K562 (cell line): ENCODE data around the gene FN1. TPM values are rescaled to one million over a fixed set of nuclear protein-coding genes. Genes with fewer than 3 reads are reported as not detected.

Experiments
- ATAC-seq: fragments of 200-7000 bp; cut with Tn5 transposase; 3 replicates; pipeline ENCODE4 v1.9.1; 2020; ENCODE audit warnings: moderate library complexity
- BruUV-seq: library from RNA; stranded (reverse); fragments of 400-500 nt; replicated peaks from 2 replicates; lab custom pipeline; 2021; lab: Mats Ljungman, UMichigan
- CTCF ChIA-PET: fragments of 300-600 bp; formaldehyde crosslinking; extraction: SDS; loops from one replicate; lab custom pipeline; 2021; ENCODE audit warnings: low intra/inter-chr PET ratio; lab: Yijun Ruan, JAX
- POLR2A ChIA-PET: fragments of 300-600, 350-650 bp; sonication (Branson Sonifier 250); formaldehyde crosslinking; extraction: SDS; loops from one replicate; lab custom pipeline; 2021; ENCODE audit warnings: antibody characterized with exemption, inconsistent platforms; lab: Yijun Ruan, JAX
- DNase-seq, 4 experiments: peaks; one replicate each; pipeline versions ENCODE4 v3.0.0 to v3.0.0-alpha.2; 2011 to 2018; ENCODE audit warnings: low spot score in 3 of 4, mixed read lengths in 3 of 4; ENCODE audit errors: extremely low read depth in 1 of 4
- FAIRE-seq: peaks from 2 replicates; lab custom pipeline; 2011; peaks lifted over from hg19 to GRCh38; lab: Jason Lieb, UNC
- H2AFZ ChIP-seq: 2 replicates; pipeline ENCODE4 v1.6.0; 2011; ENCODE audit warnings: low read depth, low read length, control low read depth, inconsistent platforms
- H3K27ac ChIP-seq: fragments of 200-600 bp; 3 replicates; pipeline ENCODE4 v1.8.0; 2011; ENCODE audit warnings: low read depth, mild to moderate bottlenecking, control low read depth, inconsistent platforms, low read length, moderate library complexity, mixed read lengths; ENCODE audit errors: extremely low read depth
- H3K27me3 ChIP-seq, 2 experiments: fragments of 300-600 bp in 1 of 2; 2 replicates in 1 of 2; 3 replicates in 1 of 2; pipeline versions ENCODE4 v1.6.0 to v1.8.0; 2011; ENCODE audit warnings: inconsistent platforms in 2 of 2, low read length in 2 of 2, mild to moderate bottlenecking in 1 of 2, mixed read lengths in 1 of 2, moderate library complexity in 1 of 2; ENCODE audit not compliant: control insufficient read depth in 2 of 2, insufficient read depth in 2 of 2
- H3K36me3 ChIP-seq: fragments of 300-600 bp; 3 replicates; pipeline ENCODE4 v1.8.0; 2011; ENCODE audit warnings: mild to moderate bottlenecking, low read length, inconsistent platforms; ENCODE audit not compliant: control insufficient read depth, insufficient read depth
- H3K4me1 ChIP-seq, 2 experiments: fragments of 200-600 bp in 1 of 2; replicated peaks in 1 of 2; 2 replicates in 1 of 2; 3 replicates in 1 of 2; pipeline versions ENCODE4 v1.5.1 to v1.8.0; 2011; ENCODE audit warnings: inconsistent platforms in 2 of 2, low read length in 2 of 2, mild to moderate bottlenecking in 1 of 2, mixed read lengths in 1 of 2, moderate library complexity in 1 of 2; ENCODE audit not compliant: control insufficient read depth in 2 of 2, insufficient read depth in 2 of 2
- H3K4me2 ChIP-seq: 2 replicates; pipeline ENCODE4 v1.6.1; 2011; ENCODE audit warnings: low read length, control low read depth, inconsistent platforms, mixed read lengths; ENCODE audit not compliant: insufficient read depth
- H3K4me3 ChIP-seq: fragments of 200-600 bp; sonication (generic), shearing (Covaris generic); 2 replicates; pipeline ENCODE4 v1.5.1; 2016; ENCODE audit warnings: control low read depth, inconsistent platforms
- H3K79me2 ChIP-seq: fragments of 200-600 bp; 3 replicates; pipeline ENCODE4 v1.8.0; 2011; ENCODE audit warnings: low read length, inconsistent platforms; ENCODE audit not compliant: control insufficient read depth, insufficient read depth
- H3K9ac ChIP-seq, 2 experiments: 2 replicates each; pipeline versions ENCODE4 v1.6.0 to v1.6.1; 2011; ENCODE audit warnings: low read depth in 2 of 2, low read length in 2 of 2, control low read depth in 1 of 2, inconsistent platforms in 1 of 2, mild to moderate bottlenecking in 1 of 2, mixed read lengths in 1 of 2; ENCODE audit not compliant: insufficient read depth in 1 of 2
- H3K9me1 ChIP-seq: one replicate; pipeline ENCODE4 v1.6.0; 2011; ENCODE audit warnings: inconsistent platforms, mild to moderate bottlenecking, low read length, moderate library complexity; ENCODE audit not compliant: control insufficient read depth, insufficient read depth
- H3K9me3 ChIP-seq: replicated peaks from 2 replicates; pipeline ENCODE4 v1.5.1; 2011; ENCODE audit warnings: low read depth, low read length, inconsistent platforms; ENCODE audit not compliant: control insufficient read depth, insufficient read depth
- H4K20me1 ChIP-seq: replicated peaks from 2 replicates; pipeline ENCODE4 v1.6.1; 2011; ENCODE audit warnings: low read length, inconsistent platforms, mixed read lengths; ENCODE audit not compliant: control insufficient read depth, insufficient read depth
- ARID1B ChIP-seq: fragments of 450-650 bp; IDR thresholded peaks from 2 replicates; pipeline ENCODE4 v1.6.1; 2016; ENCODE audit warnings: antibody characterized with exemption, mild to moderate bottlenecking, inconsistent platforms
- FOXA3 ChIP-seq, 2 experiments: fragments of 450-650 bp in 1 of 2; sonication (generic) in 1 of 2; formaldehyde crosslinking; IDR thresholded peaks in 1 of 2; conservative IDR thresholded peaks in 1 of 2; 2 replicates each; pipeline versions ENCODE4 v1.4.0 to v1.8.0; 2020 to 2022; ENCODE audit warnings: mild to moderate bottlenecking in 2 of 2, missing genetic modification reagents in 1 of 2
- HDAC1 ChIP-seq, 2 experiments: fragments of 450-650 bp; IDR thresholded peaks; 2 replicates each; pipeline ENCODE4 v1.6.1; 2016 to 2017; ENCODE audit warnings: inconsistent platforms in 1 of 2, mild to moderate bottlenecking in 1 of 2, moderate library complexity in 1 of 2
- HDGF ChIP-seq: fragments of 450-650 bp; IDR thresholded peaks from 2 replicates; pipeline ENCODE4 v1.6.1; 2016
- HNRNPK ChIP-seq: fragments of 200-400 bp; formaldehyde crosslinking; IDR thresholded peaks from one replicate; pipeline ENCODE4 v1.6.1; 2018; ENCODE audit warnings: mild to moderate bottlenecking, low read depth, low read length; ENCODE audit not compliant: poor library complexity, severe bottlenecking
- MTA3 ChIP-seq: fragments of 450-650 bp; formaldehyde crosslinking; IDR thresholded peaks from 2 replicates; pipeline ENCODE4 v1.6.1; 2017; ENCODE audit warnings: mild to moderate bottlenecking, borderline replicate concordance
- NELFE ChIP-seq: IDR thresholded peaks from 2 replicates; pipeline ENCODE4 v1.6.1; 2011; ENCODE audit warnings: mild to moderate bottlenecking; ENCODE audit not compliant: insufficient read depth, insufficient read length
- NR0B1 ChIP-seq: fragments of 450-650 bp; IDR thresholded peaks from one replicate; pipeline ENCODE4 v1.6.1; 2018; ENCODE audit warnings: mild to moderate bottlenecking, moderate library complexity; ENCODE audit not compliant: partially characterized antibody
- SMARCA4 ChIP-seq: fragments of 450-650 bp; IDR thresholded peaks from 2 replicates; pipeline ENCODE4 v1.6.1; 2016
- ZNF274 ChIP-seq: IDR thresholded peaks from 2 replicates; pipeline ENCODE4 v1.6.1; 2011; ENCODE audit warnings: low read depth, mild to moderate bottlenecking, low read length, moderate library complexity, borderline replicate concordance
- ZNF695 ChIP-seq: fragments of 450-650 bp; formaldehyde crosslinking; IDR thresholded peaks from 2 replicates; pipeline ENCODE4 v1.4.0; 2020; ENCODE audit warnings: mild to moderate bottlenecking, moderate library complexity
- WGBS: fragments of 100-300 bp; shearing (Covaris generic); methylation state at CpG from one replicate; pipeline ENCODE4 v1.1.6; 2016; ENCODE audit warnings: low coverage, mixed read lengths; ENCODE audit not compliant: insufficient coverage; ENCODE audit errors: missing lambda C conversion rate; 5-methylcytosine and 5-hydroxymethylcytosine counted together
- in situ Hi-C: fragments of 300-500 bp; cut with MboI; formaldehyde crosslinking; loops from 4 replicates; pipeline ENCODE4 v1.15.0; 2018; ENCODE audit warnings: inconsistent platforms, mixed read lengths
- intact Hi-C: fragments of 100-400 bp; cut with micrococcal nuclease; formaldehyde crosslinking; loops from 2 replicates; pipeline ENCODE4 v1.14.2; 2022
- polyA plus RNA-seq, 8 experiments: library from polyadenylated mRNA; depleted of rRNA in 4 of 8; stranded (reverse) in 5 of 8; unstranded in 3 of 8; fragments of >200 nt; fragmentation: Nextera tagmentation in 2 of 8; fragmentation: Illumina TruSeq in 1 of 8; extraction: Ambion mirVana in 2 of 8; extraction: Trizol in 1 of 8; gene quantifications; 2 replicates each; pipeline versions ENCODE4 v1.2.1 to v1.2.3, GENCODE V29; 2011 to 2014; ENCODE audit warnings: inconsistent platforms in 1 of 8, missing spikeins in 1 of 8
- total RNA-seq, 7 experiments: library from RNA; depleted of rRNA in 6 of 7; stranded (reverse); fragments of >200 nt in 6 of 7; fragmentation: Illumina TruSeq in 2 of 7; extraction: Trizol in 2 of 7; gene quantifications; 2 replicates each; pipeline versions ENCODE4 v1.2.1 to v1.2.3, GENCODE V29; 2011 to 2021; ENCODE audit warnings: low replicate concordance in 1 of 7
- TF ChIP-seq, protein P1 (sequence below): fragments of 150-350 bp; IDR thresholded peaks from 2 replicates; pipeline ENCODE4 v1.6.1; 2014; ENCODE audit warnings: low read depth, mild to moderate bottlenecking, low read length, borderline replicate concordance

FN1 gene
- total and polyA plus RNA-seq, 9 of the 15 experiments (the other 6 are each of a cell fraction or from before 2014, with no cell fraction given), result 7.4 to 19.1 (median 11.2) TPM

GRCh38 chr2:215376103-215376780, 59.6 kb downstream of the FN1 start:
- Histone ChIP-seq H3K79me2 (no peaks in the 10 kb centered on the region), H3K27me3 (no peaks in the 10 kb centered on the region), H3K4me2 (no peak overlapping the region), H3K9ac (no peak overlapping the region), H3K9me3 (no peaks in the 10 kb centered on the region), H4K20me1 (no peaks in the 10 kb centered on the region), H3K27ac (no peak overlapping the region), H3K9me1 (no peaks in the 10 kb centered on the region), H3K36me3 (peaks cover 11% of the 10 kb centered on the region; the same call in 2 of the 3 replicates), H3K4me1 (no peaks in the 10 kb centered on the region), H3K4me3 (no peak overlapping the region), H2AFZ (no peak overlapping the region)
- CTCF ChIA-PET, result no interaction called here
- no TSS peak for BruUV-seq
- ATAC-seq (no peak), DNase-seq (peak in 1 of 4 experiments; percentile 9), FAIRE-seq (no peak)
- 50% methylated on average over 8 of the region's 9 CpGs for WGBS
- POLR2A ChIA-PET, result interaction anchor here (0.6 kb wide), 1 partner anchor 11 kb away, joined by 4 read pairs; no protein-coding TSS in a partner anchor
- in situ Hi-C loops, result no loop called here
- intact Hi-C loops, result no loop called here
- TF ChIP-seq HDGF, result no peak
- TF ChIP-seq NELFE, result no peak
- TF ChIP-seq HDAC1 (IDR thresholded peaks at IDR 0.05), result no peak
- no peak for TF ChIP-seq ARID1B
- TF ChIP-seq, protein P1, sequence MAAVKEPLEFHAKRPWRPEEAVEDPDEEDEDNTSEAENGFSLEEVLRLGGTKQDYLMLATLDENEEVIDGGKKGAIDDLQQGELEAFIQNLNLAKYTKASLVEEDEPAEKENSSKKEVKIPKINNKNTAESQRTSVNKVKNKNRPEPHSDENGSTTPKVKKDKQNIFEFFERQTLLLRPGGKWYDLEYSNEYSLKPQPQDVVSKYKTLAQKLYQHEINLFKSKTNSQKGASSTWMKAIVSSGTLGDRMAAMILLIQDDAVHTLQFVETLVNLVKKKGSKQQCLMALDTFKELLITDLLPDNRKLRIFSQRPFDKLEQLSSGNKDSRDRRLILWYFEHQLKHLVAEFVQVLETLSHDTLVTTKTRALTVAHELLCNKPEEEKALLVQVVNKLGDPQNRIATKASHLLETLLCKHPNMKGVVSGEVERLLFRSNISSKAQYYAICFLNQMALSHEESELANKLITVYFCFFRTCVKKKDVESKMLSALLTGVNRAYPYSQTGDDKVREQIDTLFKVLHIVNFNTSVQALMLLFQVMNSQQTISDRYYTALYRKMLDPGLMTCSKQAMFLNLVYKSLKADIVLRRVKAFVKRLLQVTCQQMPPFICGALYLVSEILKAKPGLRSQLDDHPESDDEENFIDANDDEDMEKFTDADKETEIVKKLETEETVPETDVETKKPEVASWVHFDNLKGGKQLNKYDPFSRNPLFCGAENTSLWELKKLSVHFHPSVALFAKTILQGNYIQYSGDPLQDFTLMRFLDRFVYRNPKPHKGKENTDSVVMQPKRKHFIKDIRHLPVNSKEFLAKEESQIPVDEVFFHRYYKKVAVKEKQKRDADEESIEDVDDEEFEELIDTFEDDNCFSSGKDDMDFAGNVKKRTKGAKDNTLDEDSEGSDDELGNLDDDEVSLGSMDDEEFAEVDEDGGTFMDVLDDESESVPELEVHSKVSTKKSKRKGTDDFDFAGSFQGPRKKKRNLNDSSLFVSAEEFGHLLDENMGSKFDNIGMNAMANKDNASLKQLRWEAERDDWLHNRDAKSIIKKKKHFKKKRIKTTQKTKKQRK, result no peak
- TF ChIP-seq ZNF695 (CRISPR knock-in tag), result no peak
- no peak for TF ChIP-seq SMARCA4
- no peak for TF ChIP-seq MTA3
- TF ChIP-seq HNRNPK, result no peak
- TF ChIP-seq NR0B1, result no peak
- TF ChIP-seq ZNF274, result no peak
- TF ChIP-seq FOXA3 (CRISPR knock-in tag; conservative IDR thresholded peaks at IDR 0.05 in 1 of 2, IDR thresholded peaks at IDR 0.05 in 1 of 2), result no peak
